Measurements from ENCODE around the gene LRRC3.

GRCh38 chr21:44425307-44425894 lies 29.9 kb upstream of the LRRC3 start:
- TF ChIP-seq POLR2A (IDR thresholded peaks at IDR 0.05) (no peak), CTCF (IDR thresholded peaks at IDR 0.05) (no peak)
